ENCODE data around the gene HAGH. TPM values are rescaled to one million over a fixed set of nuclear protein-coding genes. Genes with fewer than 3 reads are reported as not detected.

Gene HAGH
- total RNA-seq, 2 donors from 2014 or later, result 45.7 to 46.5 TPM

DNA sequence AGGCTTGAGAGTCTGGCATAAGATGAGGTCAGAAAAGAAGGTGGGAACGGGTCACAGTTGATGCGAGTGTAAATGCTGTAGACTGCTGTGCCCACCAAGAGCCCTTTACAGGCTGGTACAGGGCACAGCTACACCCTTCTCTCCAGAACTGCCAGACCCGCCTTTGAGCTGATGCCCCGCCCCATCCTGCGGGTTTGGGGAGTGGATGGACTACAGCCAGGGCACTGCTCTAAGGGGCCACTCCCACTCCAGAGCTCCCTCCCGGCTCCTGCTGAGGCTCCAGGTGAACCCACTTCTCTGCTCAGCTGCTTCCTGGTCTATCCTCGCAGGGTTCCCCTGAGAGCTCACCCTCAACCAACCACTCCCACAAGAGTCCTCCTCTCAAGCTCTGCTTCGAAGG is 33.0 kb upstream of the HAGH start:
- no peak for ATAC-seq
- no peak for DNase-seq
- no peak overlapping the region for H3K4me3 ChIP-seq
- H3K9me3 ChIP-seq, result no peaks in the 10 kb centered on the region
- intact Hi-C loops (cut with DNase I), result loop anchor here (5.0 kb wide), 1 partner anchor 73 kb away; no protein-coding TSS in a partner anchor
- no peaks in the 10 kb centered on the region for H3K27me3 ChIP-seq
- H3K36me3 ChIP-seq (replicated peaks in 1 of 2; ENCODE audit: insufficient read depth in 1 of 2, low read depth in 2 of 2), result no peaks in the 10 kb centered on the region
- H3K27ac ChIP-seq, result no peak overlapping the region
- H3K4me1 ChIP-seq, result no peaks in the 10 kb centered on the region
- TF ChIP-seq POLR2A (IDR thresholded peaks at IDR 0.05), result no peak
- TF ChIP-seq, protein P1, sequence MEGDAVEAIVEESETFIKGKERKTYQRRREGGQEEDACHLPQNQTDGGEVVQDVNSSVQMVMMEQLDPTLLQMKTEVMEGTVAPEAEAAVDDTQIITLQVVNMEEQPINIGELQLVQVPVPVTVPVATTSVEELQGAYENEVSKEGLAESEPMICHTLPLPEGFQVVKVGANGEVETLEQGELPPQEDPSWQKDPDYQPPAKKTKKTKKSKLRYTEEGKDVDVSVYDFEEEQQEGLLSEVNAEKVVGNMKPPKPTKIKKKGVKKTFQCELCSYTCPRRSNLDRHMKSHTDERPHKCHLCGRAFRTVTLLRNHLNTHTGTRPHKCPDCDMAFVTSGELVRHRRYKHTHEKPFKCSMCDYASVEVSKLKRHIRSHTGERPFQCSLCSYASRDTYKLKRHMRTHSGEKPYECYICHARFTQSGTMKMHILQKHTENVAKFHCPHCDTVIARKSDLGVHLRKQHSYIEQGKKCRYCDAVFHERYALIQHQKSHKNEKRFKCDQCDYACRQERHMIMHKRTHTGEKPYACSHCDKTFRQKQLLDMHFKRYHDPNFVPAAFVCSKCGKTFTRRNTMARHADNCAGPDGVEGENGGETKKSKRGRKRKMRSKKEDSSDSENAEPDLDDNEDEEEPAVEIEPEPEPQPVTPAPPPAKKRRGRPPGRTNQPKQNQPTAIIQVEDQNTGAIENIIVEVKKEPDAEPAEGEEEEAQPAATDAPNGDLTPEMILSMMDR (IDR thresholded peaks at IDR 0.05), result no peak
- WGBS, 2 donors, result 31 to 39% methylated on average over 7 to 8 of the region's 8 CpGs

DNA sequence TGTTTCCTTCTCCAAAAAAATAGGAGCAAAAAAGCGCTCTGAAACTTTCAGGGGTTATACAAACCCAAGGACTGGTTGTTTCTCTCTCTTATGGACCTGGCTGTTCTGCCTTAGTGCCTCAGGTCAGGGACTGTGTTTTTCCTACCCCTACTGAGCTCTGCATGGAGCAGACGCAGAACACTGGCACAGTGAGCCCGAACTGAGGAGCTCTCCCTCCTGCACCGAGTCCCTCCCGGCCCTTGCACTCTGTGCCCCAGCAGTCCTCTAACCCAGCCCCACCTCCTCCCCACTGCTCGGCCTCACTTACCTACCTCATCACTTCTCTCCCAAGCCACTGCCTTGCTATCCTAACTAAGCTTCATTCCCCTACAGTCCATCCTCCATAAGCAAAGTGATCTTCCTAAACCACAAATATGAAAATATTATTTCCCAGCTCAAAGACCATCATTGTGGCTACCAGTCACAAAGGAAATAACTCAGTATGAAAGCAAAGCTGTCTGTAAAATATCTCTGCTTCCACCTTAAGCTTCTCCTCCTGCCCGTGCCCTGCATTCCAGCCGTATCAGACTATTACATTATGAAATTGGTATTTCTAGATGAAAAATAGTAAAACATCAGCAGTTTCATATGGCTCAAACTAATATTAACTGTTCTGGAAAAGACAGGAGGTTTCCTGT is 31.7 kb upstream of the HAGH start:
- no peak overlapping the region for H3K4me3 ChIP-seq
- no peaks in the 10 kb centered on the region for H3K9me3 ChIP-seq
- intact Hi-C loops (cut with DNase I), result loop anchor here (5.0 kb wide), 1 partner anchor 74 kb away; no protein-coding TSS in a partner anchor
- no peaks in the 10 kb centered on the region for H3K27me3 ChIP-seq
- ATAC-seq (no peak), DNase-seq (no peak)
- no peaks in the 10 kb centered on the region for H3K4me1 ChIP-seq
- WGBS, 2 donors, result 26 to 30% methylated on average over 8 of the region's 8 CpGs
- H3K27ac ChIP-seq, result no peak overlapping the region
- no peaks in the 10 kb centered on the region for H3K36me3 ChIP-seq (replicated peaks in 1 of 2; ENCODE audit: insufficient read depth in 1 of 2, low read depth in 2 of 2)
- TF ChIP-seq POLR2A (IDR thresholded peaks at IDR 0.05), result no peak
- TF ChIP-seq, protein P1 (IDR thresholded peaks at IDR 0.05), result no peak

DNA sequence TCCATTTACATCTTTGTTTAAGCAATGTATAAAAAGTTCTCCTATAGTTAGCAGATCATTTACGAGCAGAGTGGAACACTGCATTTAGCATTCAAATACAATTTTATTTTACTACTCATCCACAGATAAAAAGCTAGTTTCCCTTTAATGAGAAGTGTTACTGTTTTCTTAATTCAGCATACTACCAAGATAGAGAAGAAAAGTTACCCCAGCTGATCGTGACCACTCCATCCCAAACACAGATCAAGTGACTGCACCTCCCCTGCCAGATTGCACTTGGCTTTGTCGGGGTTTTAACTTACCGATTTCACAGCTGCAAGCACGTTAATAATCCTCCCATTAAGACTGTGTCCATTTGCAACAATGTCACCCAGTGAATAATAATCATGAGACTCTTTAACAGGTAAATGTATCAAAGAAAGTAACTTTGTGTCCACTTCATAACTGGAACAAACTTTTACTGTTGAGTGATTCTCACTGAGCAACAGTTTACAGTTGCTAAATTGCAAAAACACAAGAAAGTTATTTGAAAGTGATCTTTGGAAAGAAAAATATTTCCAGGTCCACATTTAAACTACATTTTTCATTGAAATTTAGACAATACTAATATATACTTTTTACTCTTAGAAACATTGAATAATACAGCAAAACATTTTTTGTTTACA is 30.9 kb upstream of the HAGH start:
- intact Hi-C loops (cut with DNase I), result loop anchor here (5.0 kb wide), 1 partner anchor 75 kb away; no protein-coding TSS in a partner anchor
- TF ChIP-seq, protein P1 (IDR thresholded peaks at IDR 0.05), result no peak
- TF ChIP-seq POLR2A (IDR thresholded peaks at IDR 0.05), result no peak
- WGBS, 2 donors, result 23 to 35% methylated on average over 5 of the region's 5 CpGs
- ATAC-seq (no peak), DNase-seq (no peak)
- Histone ChIP-seq H3K9me3 (no peaks in the 10 kb centered on the region), H3K36me3 (replicated peaks in 1 of 2; ENCODE audit: insufficient read depth in 1 of 2, low read depth in 2 of 2) (no peaks in the 10 kb centered on the region), H3K27me3 (no peaks in the 10 kb centered on the region), H3K4me1 (no peaks in the 10 kb centered on the region), H3K27ac (no peak overlapping the region), H3K4me3 (no peak overlapping the region)

DNA sequence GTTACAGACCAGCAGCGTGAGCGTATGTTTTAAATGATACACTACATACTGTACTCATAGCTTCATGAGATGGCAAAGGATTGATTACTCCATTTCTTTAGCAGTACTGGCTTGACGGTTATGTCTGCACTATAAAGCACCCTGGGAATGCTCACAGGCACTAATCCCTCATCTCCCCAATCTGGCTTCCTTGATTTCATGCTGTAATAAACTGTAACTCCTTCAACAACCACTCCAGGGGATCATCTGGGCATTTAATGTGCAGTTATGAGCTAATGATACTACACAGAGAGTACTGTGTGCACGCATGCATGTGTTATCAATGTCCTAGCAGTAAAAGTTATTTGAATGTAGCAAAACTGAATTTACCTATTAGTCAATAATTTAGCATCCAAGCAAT is 25.2 kb upstream of the HAGH start:
- Histone ChIP-seq H3K27ac (no peak overlapping the region), H3K36me3 (replicated peaks in 1 of 2; ENCODE audit: insufficient read depth in 1 of 2, low read depth in 2 of 2) (no peaks in the 10 kb centered on the region), H3K4me3 (no peak overlapping the region), H3K9me3 (no peaks in the 10 kb centered on the region), H3K27me3 (no peaks in the 10 kb centered on the region), H3K4me1 (no peaks in the 10 kb centered on the region)
- TF ChIP-seq POLR2A (IDR thresholded peaks at IDR 0.05), result no peak
- TF ChIP-seq, protein P1 (IDR thresholded peaks at IDR 0.05), result no peak
- ATAC-seq (no peak), DNase-seq (no peak)
- intact Hi-C loops (cut with DNase I), result no loop called here
- 58 to 62% methylated on average over 4 of the region's 4 CpGs for WGBS, 2 donors
